ENCODE results near the gene PLIN4.

DNA sequence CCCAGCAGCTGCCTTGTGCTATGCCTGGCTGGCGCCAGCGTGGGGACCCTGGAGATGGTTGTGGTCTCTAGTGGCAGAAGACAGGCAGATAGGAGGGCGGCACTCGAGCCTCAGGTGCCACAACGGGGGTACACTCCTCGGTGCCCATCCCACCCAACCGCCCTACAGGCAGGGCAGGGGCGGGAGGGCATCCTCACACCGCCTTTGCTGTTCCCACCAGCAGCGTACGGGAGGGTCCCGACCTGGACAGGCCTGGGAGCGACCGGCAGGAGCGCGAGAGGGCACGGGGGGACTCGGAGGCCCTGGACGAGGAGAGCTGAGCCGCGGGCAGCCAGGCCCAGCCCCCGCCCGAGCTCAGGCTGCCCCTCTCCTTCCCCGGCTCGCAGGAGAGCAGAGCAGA lies 16.6 kb downstream of the PLIN4 start:
- TF ChIP-seq POLR2AphosphoS5 (IDR thresholded peaks at IDR 0.05; ENCODE audit: borderline replicate concordance, low read depth, low read length) = no peak
- TF ChIP-seq EZH2 (IDR thresholded peaks at IDR 0.05) = no peak

All from SK-N-MC (cell line).